Effector CD4-positive, alpha-beta T cell (primary cell): Measurements from ENCODE around the gene CABS1. TPM values are rescaled to one million over a fixed set of nuclear protein-coding genes. Genes with fewer than 3 reads are reported as not detected.

ENCODE experiments used
- DNase-seq: peaks from one replicate; pipeline ENCODE4 v3.0.0-alpha.2; 2020
- total RNA-seq: gene quantifications from one replicate; lab custom pipeline; 2026; lab: John Stamatoyannopoulos, UW

CABS1 gene
- not detected for total RNA-seq

GRCh38 chr4:70334681-70335080 lies at the start of gene CABS1:
Gene CABS1, plus strand, starts transcription at chr4:70334981. Its CDS starts 59 bp downstream, at chr4:70335040.
- no peak for DNase-seq

GRCh38 chr4:70288651-70289050 lies 46.1 kb upstream of the CABS1 start:
- no peak for DNase-seq

- DNase-seq, result no peak
Measured at GRCh38 chr4:70291341-70291740, 43.4 kb upstream of the CABS1 start.

- no peak for DNase-seq
Measured at GRCh38 chr4:70297576-70297975, 37.2 kb upstream of the CABS1 start.

GRCh38 chr4:70298051-70298450 lies 36.7 kb upstream of the CABS1 start:
- DNase-seq, result no peak

GRCh38 chr4:70299643-70300042 lies 35.1 kb upstream of the CABS1 start:
- DNase-seq, result no peak

GRCh38 chr4:70300215-70300614 lies 34.6 kb upstream of the CABS1 start:
- DNase-seq, result no peak

GRCh38 chr4:70303090-70303489 lies 31.7 kb upstream of the CABS1 start:
- no peak for DNase-seq

- DNase-seq, result no peak
Measured at GRCh38 chr4:70305601-70306000, 29.2 kb upstream of the CABS1 start.

- DNase-seq, result no peak
Measured at GRCh38 chr4:70306076-70306475, 28.7 kb upstream of the CABS1 start.

- no peak for DNase-seq
Measured at GRCh38 chr4:70313736-70314135, 21.0 kb upstream of the CABS1 start.

GRCh38 chr4:70315928-70316327 lies 18.9 kb upstream of the CABS1 start:
- DNase-seq, result no peak

- no peak for DNase-seq
Measured at GRCh38 chr4:70326052-70326451, 8.7 kb upstream of the CABS1 start.

- no peak for DNase-seq
Measured at GRCh38 chr4:70336043-70336442, 1.3 kb downstream of the CABS1 start.

- no peak for DNase-seq
Measured at GRCh38 chr4:70337886-70338420, 3.2 kb downstream of the CABS1 start.

GRCh38 chr4:70356185-70356584 lies 21.4 kb downstream of the CABS1 start:
- no peak for DNase-seq

- no peak for DNase-seq
Measured at GRCh38 chr4:70359115-70359661, 24.4 kb downstream of the CABS1 start.

- no peak for DNase-seq
Measured at GRCh38 chr4:70360460-70360859, 25.7 kb downstream of the CABS1 start, which contains the start of gene SMR3A. Gene SMR3A, plus strand, starts transcription at chr4:70360760. Its CDS starts 1,356 bp downstream, at chr4:70362116.

- no peak for DNase-seq
Measured at GRCh38 chr4:70364002-70364401, 29.2 kb downstream of the CABS1 start.

GRCh38 chr4:70365479-70365878 lies 30.7 kb downstream of the CABS1 start:
- no peak for DNase-seq

- DNase-seq, result no peak
Measured at GRCh38 chr4:70367813-70368212, 33.0 kb downstream of the CABS1 start.

- DNase-seq, result no peak
Measured at GRCh38 chr4:70371987-70372386, 37.2 kb downstream of the CABS1 start.

GRCh38 chr4:70372760-70373159 lies 38.0 kb downstream of the CABS1 start:
- no peak for DNase-seq

- no peak for DNase-seq
Measured at GRCh38 chr4:70380578-70380977, 45.8 kb downstream of the CABS1 start.

- DNase-seq, result no peak
Measured at GRCh38 chr4:70382691-70383181, 48.0 kb downstream of the CABS1 start, which contains the start of gene SMR3B. Gene SMR3B, plus strand, starts transcription at chr4:70383131. Its CDS starts 1,380 bp downstream, at chr4:70384511.
